NT2/D1 (cell line): Measurements from ENCODE around the gene AQP1.

Source experiments
- SUZ12 ChIP-seq: IDR thresholded peaks from 2 replicates; pipeline ENCODE4 v1.6.1; 2011; ENCODE audit not compliant: insufficient read length, insufficient read depth; ENCODE audit errors: extremely low read depth
- YY1 ChIP-seq: IDR thresholded peaks from 2 replicates; pipeline ENCODE4 v1.6.1; 2011; ENCODE audit not compliant: insufficient read length, insufficient read depth
- ZNF274 ChIP-seq: IDR thresholded peaks from 2 replicates; pipeline ENCODE4 v1.6.1; 2011; ENCODE audit warnings: mild to moderate bottlenecking, low read depth, low read length

GRCh38 chr7:30866939-30867338 lies 44.7 kb upstream of the AQP1 start:
- TF ChIP-seq ZNF274 (no peak), YY1 (no peak), SUZ12 (no peak)
